Brain pericyte (primary cell): ENCODE data around the gene KAT7.

Source experiments
- DNase-seq: peaks from one replicate; pipeline ENCODE4 v3.0.0-alpha.2; 2012; ENCODE audit warnings: low read depth, low spot score

Gene KAT7

GRCh38 chr17:49760932-49761558 lies 27.4 kb upstream of the KAT7 start:
- DNase-seq, result no peak

DNA sequence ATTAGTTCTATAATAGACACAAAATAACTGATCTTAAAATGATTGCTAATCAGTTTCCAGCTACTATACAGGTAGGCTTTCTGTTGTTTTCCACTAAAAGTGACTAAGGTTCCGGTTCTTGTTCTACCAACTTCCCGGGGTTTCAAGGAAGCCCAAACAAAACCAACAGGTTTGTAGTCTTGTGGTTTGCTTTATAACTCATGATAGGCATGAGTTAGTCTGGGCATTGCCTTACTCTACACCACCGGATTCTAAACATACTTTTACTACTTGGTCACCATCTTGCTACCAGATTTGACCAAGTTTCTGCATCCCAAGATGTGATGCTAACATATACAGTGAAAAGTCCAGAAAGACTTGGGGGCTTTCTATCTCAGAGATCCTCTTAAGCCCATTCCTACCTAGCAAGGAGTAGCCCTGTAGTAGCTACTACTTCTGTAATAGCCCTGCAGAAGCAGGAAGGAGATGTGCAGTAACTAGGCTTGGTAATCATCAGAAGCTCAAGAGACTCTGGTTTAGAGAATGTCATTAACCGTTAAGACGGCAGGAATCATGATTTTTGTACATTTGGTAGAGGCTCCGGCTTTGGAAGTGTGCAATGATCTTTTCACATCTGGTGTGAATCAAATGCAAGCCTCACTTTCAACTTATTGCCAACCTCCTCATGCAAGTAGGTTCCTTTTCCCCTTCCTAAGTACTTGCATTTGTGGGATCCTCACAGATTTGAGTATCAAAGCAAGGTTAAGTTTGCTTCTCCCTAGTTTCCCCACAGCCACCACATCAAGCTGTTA lies 26.1 kb upstream of the KAT7 start:
- DNase-seq, result no peak

GRCh38 chr17:49763735-49764558 lies 24.5 kb upstream of the KAT7 start, which contains the start of gene FAM117A:
Gene FAM117A, minus strand, starts transcription at chr17:49764131. Its CDS starts 44 bp downstream, at chr17:49764087.
- peak; percentile 90 for DNase-seq

- no peak for DNase-seq
Measured at GRCh38 chr17:49764559-49765180, 23.8 kb upstream of the KAT7 start.

DNA sequence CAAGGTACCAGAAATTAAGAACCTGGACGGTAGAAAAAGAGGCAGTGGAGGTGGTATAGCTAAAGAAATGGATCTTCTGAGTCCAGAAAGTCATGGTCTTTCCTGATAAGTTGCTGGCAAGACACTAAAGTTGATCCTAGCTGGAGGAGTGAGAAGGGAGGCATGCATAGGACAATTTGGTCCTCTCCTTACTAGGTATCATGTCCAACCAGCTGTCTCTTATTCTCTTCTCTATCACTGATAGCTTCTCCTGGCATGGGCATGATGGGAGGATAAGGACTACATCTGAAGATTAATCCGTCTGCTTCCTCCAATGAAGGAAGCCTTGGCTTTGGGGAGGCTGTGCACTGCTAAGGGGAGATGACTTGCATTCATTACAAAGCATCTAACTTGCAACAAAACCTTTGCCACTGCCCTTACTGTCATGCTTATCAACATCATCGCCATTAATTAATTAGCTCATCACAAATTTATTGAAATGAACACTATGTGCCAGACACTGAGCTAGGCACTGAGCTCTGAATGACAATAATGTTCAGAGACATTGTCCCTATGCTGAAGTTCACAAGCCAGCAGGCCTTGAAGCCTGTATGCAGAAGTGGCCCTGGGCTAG lies 21.5 kb upstream of the KAT7 start:
- no peak for DNase-seq

DNA sequence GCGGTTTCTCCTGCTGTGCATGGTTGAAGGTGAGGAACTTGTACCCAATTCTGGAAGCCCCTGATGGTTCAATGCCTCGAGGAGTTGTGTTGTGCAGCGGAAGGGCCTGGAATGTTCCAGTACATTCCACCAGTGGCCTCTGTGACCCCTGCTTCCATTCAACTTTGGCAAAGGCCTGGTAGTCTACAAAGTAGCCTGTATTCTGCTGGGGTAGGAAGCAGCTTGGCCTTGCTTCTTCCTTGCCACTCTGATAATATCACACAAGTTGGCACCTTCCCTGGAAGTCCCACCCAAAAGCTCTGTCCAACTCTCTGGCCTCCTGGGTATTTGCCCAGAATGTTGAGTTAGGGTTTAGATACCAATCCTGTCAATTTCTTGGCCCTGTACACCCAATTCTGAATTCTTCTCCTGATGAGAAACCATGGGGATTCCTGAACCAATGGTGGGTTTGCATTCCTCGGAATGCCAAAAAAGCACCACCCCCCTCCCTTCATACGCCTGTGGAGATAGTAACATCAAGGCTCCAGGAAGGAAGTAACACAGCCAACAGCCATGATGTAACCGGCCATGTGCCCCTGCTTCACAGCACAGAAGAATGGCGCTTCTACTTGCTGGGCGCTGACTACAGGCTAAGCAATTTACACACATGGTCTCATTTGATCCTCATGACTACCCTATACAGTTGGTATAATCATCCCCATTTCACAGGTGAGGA lies 12.8 kb upstream of the KAT7 start:
- no peak for DNase-seq

- no peak for DNase-seq
Measured at GRCh38 chr17:49776551-49777300, 11.8 kb upstream of the KAT7 start.

DNA sequence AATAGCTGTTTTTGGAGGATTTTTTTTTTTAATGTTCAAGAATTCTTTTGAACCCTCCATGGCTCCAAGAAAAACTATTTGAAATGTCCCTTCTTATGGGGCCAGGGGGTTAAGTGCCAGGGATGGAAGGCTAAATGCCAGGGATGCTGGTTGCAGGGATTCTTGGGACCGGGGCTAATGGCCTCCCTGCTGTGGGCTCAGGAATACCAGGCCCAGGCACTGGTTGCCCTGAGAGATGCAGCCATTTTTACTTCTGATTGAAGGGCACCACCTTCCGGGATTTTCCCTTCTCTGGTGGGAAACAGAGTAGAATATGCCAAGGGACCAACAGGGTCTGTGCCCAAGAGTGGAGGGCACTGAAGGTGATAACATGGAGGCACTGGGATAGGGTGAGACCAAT lies 10.9 kb upstream of the KAT7 start:
- DNase-seq, result no peak

- DNase-seq, result no peak
Measured at GRCh38 chr17:49779156-49779738, 9.2 kb upstream of the KAT7 start.

DNA sequence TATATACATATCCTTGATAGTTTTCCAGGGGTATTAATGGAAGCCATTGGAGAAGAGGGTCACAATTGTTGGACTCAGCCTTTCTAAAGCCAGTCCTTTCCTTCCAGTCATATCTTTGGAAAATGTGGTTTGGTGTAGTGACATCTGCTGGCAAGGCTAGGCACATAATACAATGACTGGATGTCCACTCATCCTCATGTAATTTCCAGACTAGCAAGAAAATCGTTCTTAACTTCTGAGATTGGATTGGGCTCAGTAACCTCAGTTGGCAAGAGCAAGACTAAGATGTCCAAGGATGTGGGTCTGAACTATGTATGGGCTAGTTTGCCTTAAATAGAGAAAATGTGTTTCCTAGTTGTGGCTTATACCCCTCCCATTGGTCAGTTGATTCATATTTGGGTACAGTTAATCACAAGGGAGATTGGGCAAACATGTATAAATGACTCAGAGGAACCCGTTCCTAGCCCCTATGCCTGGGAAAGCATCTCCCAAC lies 8.7 kb upstream of the KAT7 start:
- no peak for DNase-seq

- no peak for DNase-seq
Measured at GRCh38 chr17:49783071-49783715, 5.3 kb upstream of the KAT7 start.

GRCh38 chr17:49783791-49784190 lies 4.7 kb upstream of the KAT7 start:
- DNase-seq, result no peak

DNA sequence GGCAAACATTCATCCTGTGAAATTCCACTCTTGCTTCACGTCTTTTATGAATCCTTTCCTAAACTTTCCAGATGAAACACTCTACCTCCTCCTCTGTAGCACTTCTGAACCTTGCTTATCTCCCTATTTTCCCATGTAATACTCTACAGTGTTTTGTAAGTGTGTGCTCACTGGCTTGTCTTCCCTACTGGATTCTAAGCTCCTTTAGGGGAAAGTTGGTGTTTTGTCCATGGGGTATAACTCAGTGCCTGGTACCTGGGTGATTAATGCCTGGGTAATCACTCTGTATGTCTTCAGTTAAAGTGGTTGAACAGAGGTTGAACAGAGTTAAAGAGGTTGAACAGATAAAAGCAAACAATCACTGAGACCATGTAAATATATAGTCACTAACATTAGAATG lies 3.8 kb upstream of the KAT7 start:
- no peak for DNase-seq

DNA sequence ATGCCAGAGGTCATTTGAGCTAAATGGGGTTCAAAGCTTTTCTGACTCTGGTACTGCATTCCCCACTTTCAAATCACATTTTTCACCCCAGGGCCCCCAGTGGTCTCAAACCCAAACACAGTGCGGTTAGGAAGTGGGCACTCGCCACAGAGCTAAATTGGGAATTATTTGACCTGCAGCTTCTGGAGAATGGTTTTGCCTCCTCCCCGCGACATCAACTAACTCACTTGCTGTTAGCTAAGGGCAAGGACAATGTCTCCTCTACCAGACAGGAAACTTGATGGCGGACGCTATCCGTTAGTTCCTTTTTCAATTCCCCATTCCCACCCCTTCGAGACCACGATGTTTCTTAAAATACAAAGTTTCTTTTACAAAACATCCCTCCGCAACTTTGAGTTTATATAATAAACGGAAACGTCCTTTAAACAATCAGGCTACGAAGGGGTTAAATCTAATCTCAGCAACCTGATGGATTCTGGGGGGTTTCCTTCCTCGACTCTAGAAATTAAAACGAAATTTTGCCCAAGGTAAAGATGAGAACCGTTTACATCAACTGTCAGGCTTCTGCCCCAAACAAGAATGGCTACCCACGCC lies 500 bp upstream of the KAT7 start:
- DNase-seq, result no peak

- no peak for DNase-seq
Measured at GRCh38 chr17:49789243-49789578, 730 bp downstream of the KAT7 start.

- DNase-seq, result no peak
Measured at GRCh38 chr17:49793309-49793708, 4.8 kb downstream of the KAT7 start.

DNA sequence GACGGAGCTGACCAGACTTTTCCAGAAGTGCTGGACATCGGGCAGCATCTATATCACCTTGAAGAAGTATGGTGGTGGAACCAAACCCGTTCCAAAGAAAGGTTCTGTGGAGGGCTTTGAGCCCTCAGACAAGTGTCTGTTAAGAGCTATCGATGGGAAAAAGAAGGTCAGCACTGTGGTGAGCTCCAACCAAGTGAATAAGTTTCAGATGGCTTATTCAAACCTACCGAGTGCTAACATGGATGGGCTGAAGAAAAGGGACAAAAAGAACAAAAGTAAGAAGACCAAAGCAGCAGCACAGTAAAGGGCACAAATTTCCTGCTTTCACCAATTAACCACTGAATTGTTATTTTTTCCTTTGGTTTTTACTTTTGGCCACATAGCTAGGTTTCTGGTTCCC lies 6.9 kb downstream of the KAT7 start:
- no peak for DNase-seq

DNA sequence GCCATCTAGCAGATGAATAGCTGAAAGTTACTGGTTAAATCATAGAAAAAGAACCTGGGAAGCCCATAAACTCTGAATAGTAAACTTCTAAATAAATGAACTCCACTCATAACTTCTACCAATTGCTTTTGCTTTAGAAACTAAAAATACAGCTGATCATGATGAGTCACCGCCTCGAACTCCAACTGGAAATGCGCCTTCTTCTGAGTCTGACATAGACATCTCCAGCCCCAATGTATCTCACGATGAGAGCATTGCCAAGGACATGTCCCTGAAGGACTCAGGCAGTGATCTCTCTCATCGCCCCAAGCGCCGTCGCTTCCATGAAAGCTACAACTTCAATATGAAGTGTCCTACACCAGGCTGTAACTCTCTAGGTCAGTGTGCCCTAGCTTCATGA lies 9.7 kb downstream of the KAT7 start:
- DNase-seq, result no peak

DNA sequence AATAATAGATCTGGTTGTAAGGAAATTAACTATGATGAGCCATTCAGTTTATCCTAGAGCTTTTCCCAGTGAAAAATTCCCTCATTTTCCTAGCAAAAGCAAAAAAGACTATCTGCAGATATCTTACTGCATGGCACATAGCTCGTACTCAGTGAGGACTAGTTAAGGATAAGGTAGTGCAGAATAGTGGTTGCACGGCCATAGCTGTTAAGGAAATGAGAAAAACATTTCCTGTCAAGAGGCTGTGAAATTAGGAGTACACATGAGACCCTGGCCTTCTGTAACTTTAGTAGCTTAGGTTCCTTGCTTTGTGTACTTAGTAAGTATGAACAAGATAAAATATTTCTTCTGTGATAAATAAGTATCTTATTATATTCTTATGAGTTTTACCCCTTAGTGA lies 10.3 kb downstream of the KAT7 start:
- no peak for DNase-seq
